Adrenal gland (tissue), 12 donors: ENCODE results near the gene PSMC3. TPM values are rescaled to one million over a fixed set of nuclear protein-coding genes. Genes with fewer than 3 reads are reported as not detected.

Source experiments
- DNase-seq, 7 donors: peaks; one replicate each; pipeline ENCODE4 v3.0.0-alpha.2; 2019 to 2020
- H3K27ac ChIP-seq, 5 donors: fragments of 200-600 bp; sonication (generic) in 4 of 5; 1 replicate in 3 of 5; 2 replicates in 2 of 5; pipeline versions ENCODE4 v1.5.1 to v1.8.0; 2016 to 2020; ENCODE audit warnings: mild to moderate bottlenecking in 1 of 5
- H3K27me3 ChIP-seq: fragments of 200-600 bp; 2 replicates; pipeline ENCODE4 v1.8.0; 2021
- H3K36me3 ChIP-seq, 2 donors: fragments of 200-600 bp; replicated peaks in 1 of 2; 1 replicate in 1 of 2; 2 replicates in 1 of 2; pipeline versions ENCODE4 v1.5.1 to v1.8.0; 2018 to 2022
- H3K4me1 ChIP-seq, 2 donors: fragments of 200-600 bp; replicated peaks in 1 of 2; 1 replicate in 1 of 2; 2 replicates in 1 of 2; pipeline versions ENCODE4 v1.5.1 to v1.8.0; 2018 to 2021
- H3K4me3 ChIP-seq, 4 donors: fragments of 200-600 bp; sonication (generic) in 3 of 4; one replicate each; pipeline ENCODE4 v1.5.1; 2016 to 2018
- H3K9me3 ChIP-seq, 3 donors: fragments of 200-600 bp; sonication (generic) in 1 of 3; replicated peaks in 1 of 3; 1 replicate in 2 of 3; 2 replicates in 1 of 3; pipeline versions ENCODE4 v1.5.1 to v1.8.0; 2016 to 2021
- POLR2A ChIP-seq, 2 donors: fragments of 450-650 bp; IDR thresholded peaks; one replicate each; pipeline ENCODE4 v1.6.1; 2017; ENCODE audit warnings: antibody characterized with exemption in 2 of 2, mild to moderate bottlenecking in 2 of 2, moderate library complexity in 1 of 2
- WGBS, 4 donors: extraction: QIAGEN DNeasy Blood & Tissue Kit in 2 of 4; methylation state at CpG; one replicate each; pipeline versions ENCODE4 v1.1.5 to v1.1.7; 2013 to 2017; 5-methylcytosine and 5-hydroxymethylcytosine counted together
- intact Hi-C, 2 donors: fragments of 100-400 bp; cut with DNase I; formaldehyde crosslinking; loops; one replicate each; pipeline versions ENCODE4 v1.14.1 to v1.15.0; 2022 to 2023
- polyA plus RNA-seq, 3 donors: library from polyadenylated mRNA; stranded (reverse); fragments of 200-250 nt in 2 of 3; fragments of 350-450 nt in 1 of 3; fragmentation: Illumina TruSeq in 1 of 3; extraction: RNeasy Lipid Tissue Mini Kit (QIAGEN cat#74804) in 1 of 3; gene quantifications; one replicate each; pipeline ENCODE4 v1.2.3, GENCODE V29; 2013 to 2014
- total RNA-seq, 9 donors: library from RNA; depleted of rRNA in 4 of 9; stranded (reverse); fragments of >200 nt in 4 of 9; fragments of 120-200 nt in 1 of 9; fragmentation: NEBNext Ultra II Directional in 1 of 9; extraction: Animal tissue kit (Norgen Biotek cat#: 25700) in 1 of 9; gene quantifications; one replicate each; pipeline versions ENCODE4 v1.1.0 to v1.2.4, GENCODE V29; 2013 to 2023
- TF ChIP-seq, protein P1 (sequence below), 6 experiments: fragments of 450-650 bp in 4 of 6; fragments of 200-600 bp in 2 of 6; sonication (generic) in 1 of 6; IDR thresholded peaks; 1 replicate in 5 of 6; 2 replicates in 1 of 6; pipeline versions ENCODE4 v1.5.1 to v1.8.0; 2016 to 2021; ENCODE audit warnings: antibody characterized with exemption in 6 of 6, mild to moderate bottlenecking in 2 of 6, moderate library complexity in 1 of 6
- donor health status: healthy with polysubstance abuse.
- donor health status: Bipolar disorder and iron deficiency.
- donor health status: DM: yes; HTN: yes; CAD: no.
- donor health status: DM: no; HTN: no; CAD: no.
- donor health status: DM: no; HTN: no; CAD: no.
- donor health status: DM: yes; HTN: yes; CAD: no.

Gene PSMC3
- total and polyA plus RNA-seq, 12 donors = 85.4 to 291 (median 130) TPM

- 56 to 85% (median 69%) methylated on average over 1 to 6 of the region's 6 CpGs for WGBS, 4 donors
- peaks cover 0 to 79% of the 10 kb centered on the region in 2 donors for H3K36me3 ChIP-seq
- intact Hi-C loops = no loop called here
Observed at GRCh38 chr11:47417712-47418111, 8.5 kb downstream of the PSMC3 start.

DNA sequence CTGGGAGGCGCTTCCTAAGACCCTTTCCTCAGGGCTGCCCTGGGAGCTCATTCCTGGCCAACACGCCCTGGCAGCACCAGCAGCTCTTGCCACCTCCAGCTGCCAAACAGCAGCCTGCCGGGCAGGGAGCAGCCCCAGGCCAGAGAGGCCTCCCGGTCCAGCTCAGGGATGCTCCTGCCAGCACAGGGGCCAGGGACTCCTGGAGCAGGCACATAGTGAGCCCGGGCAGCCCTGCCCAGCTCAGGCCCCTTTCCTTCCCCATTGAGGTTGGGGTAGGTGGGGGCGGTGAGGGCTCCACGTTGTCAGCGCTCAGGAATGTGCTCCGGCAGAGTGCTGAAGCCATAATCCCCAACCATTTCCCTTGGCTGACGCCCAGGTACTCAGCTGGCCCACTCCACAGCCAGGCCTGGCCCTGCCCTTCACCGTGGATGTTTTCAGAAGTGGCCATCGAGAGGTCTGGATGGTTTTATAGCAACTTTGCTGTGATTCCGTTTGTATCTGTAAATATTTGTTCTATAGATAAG lies 10.2 kb downstream of the PSMC3 start:
- intact Hi-C loops = no loop called here
- H3K4me3 ChIP-seq = no peak overlapping the region
- 21 to 39% (median 25%) methylated on average over 7 to 13 of the region's 13 CpGs for WGBS, 4 donors
- TF ChIP-seq, protein P1, sequence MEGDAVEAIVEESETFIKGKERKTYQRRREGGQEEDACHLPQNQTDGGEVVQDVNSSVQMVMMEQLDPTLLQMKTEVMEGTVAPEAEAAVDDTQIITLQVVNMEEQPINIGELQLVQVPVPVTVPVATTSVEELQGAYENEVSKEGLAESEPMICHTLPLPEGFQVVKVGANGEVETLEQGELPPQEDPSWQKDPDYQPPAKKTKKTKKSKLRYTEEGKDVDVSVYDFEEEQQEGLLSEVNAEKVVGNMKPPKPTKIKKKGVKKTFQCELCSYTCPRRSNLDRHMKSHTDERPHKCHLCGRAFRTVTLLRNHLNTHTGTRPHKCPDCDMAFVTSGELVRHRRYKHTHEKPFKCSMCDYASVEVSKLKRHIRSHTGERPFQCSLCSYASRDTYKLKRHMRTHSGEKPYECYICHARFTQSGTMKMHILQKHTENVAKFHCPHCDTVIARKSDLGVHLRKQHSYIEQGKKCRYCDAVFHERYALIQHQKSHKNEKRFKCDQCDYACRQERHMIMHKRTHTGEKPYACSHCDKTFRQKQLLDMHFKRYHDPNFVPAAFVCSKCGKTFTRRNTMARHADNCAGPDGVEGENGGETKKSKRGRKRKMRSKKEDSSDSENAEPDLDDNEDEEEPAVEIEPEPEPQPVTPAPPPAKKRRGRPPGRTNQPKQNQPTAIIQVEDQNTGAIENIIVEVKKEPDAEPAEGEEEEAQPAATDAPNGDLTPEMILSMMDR (IDR thresholded peaks at IDR 0.05) = no peak
- no peak for TF ChIP-seq POLR2A (IDR thresholded peaks at IDR 0.05)
- H3K27me3 ChIP-seq = no peaks in the 10 kb centered on the region
- H3K4me1 ChIP-seq = peaks cover 0 to 14% of the 10 kb centered on the region in 2 donors
- H3K9me3 ChIP-seq = no peaks in the 10 kb centered on the region
- H3K36me3 ChIP-seq = peaks cover 0 to 74% of the 10 kb centered on the region in 2 donors
- H3K27ac ChIP-seq = peak overlapping the region in 4 of 5 donors; percentile 55 to 92 (median 68)
- peak in 6 of 7 donors; percentile 76 to 88 (median 82) for DNase-seq

More at GRCh38 chr11:47417712-47418111, 8.5 kb downstream of the PSMC3 start:
- H3K4me3 ChIP-seq = no peak overlapping the region
- peaks cover 0 to 14% of the 10 kb centered on the region in 2 donors for H3K4me1 ChIP-seq
- TF ChIP-seq, protein P1 (IDR thresholded peaks at IDR 0.05) = no peak
- no peak for TF ChIP-seq POLR2A (IDR thresholded peaks at IDR 0.05)
- H3K9me3 ChIP-seq = no peaks in the 10 kb centered on the region
- H3K27ac ChIP-seq = peak overlapping the region in 1 of 5 donors; percentile 40
- no peak for DNase-seq
- no peaks in the 10 kb centered on the region for H3K27me3 ChIP-seq

DNA sequence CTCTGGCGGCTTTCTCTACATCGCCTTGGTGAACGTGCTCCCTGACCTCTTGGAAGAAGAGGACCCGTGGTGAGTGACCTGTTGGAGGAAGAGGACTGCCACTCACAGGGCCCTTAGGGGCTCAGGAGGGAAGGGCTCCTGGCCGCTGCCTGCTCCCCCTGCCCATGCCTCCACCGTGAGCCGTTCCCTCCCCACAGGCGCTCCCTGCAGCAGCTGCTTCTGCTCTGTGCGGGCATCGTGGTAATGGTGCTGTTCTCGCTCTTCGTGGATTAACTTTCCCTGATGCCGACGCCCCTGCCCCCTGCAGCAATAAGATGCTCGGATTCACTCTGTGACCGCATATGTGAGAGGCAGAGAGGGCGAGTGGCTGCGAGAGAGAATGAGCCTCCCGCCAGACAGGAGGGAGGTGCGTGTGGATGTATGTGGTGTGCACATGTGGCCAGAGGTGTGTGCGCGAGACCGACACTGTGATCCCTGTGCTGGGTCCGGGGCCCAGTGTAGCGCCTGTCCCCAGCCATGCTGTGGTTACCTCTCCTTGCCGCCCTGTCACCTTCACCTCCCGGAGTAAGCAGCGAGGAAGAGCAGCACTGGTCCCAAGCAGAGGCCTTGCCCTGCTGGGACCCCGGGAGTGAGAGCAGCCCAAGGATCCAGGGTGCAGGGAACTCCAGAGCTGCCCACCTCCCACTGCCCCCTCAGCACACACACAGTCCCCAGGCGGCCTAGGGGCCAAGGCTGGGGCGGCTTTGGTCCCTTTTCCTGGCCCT lies 11.0 kb downstream of the PSMC3 start:
- H3K4me1 ChIP-seq = peaks cover 0 to 16% of the 10 kb centered on the region in 2 donors
- TF ChIP-seq, protein P1 (IDR thresholded peaks at IDR 0.05) = no peak
- no peak for TF ChIP-seq POLR2A (IDR thresholded peaks at IDR 0.05)
- peaks cover 0 to 67% of the 10 kb centered on the region in 2 donors for H3K36me3 ChIP-seq
- peak overlapping the region in 4 of 5 donors; percentile 55 to 92 (median 68) for H3K27ac ChIP-seq
- intact Hi-C loops = no loop called here
- WGBS, 4 donors = 86 to 92% (median 90%) methylated on average over 21 to 31 of the region's 31 CpGs
- H3K4me3 ChIP-seq = no peak overlapping the region
- H3K27me3 ChIP-seq = no peaks in the 10 kb centered on the region
- H3K9me3 ChIP-seq = no peaks in the 10 kb centered on the region
- no peak for DNase-seq

DNA sequence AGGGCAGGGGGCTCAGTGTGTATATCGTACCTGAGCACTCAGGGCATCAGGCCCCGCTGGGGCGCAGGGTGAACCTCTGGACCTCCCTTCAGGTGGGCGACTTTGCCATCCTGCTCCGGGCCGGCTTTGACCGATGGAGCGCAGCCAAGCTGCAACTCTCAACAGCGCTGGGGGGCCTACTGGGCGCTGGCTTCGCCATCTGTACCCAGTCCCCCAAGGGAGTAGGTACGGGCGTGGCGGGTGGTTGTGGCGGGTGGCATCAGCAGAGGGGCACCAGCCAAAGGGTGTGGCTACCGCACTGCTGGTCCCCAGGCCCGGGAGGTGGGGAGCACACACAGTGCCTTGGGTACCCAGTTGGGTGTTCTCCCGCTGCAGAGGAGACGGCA lies 11.6 kb downstream of the PSMC3 start:
- TF ChIP-seq, protein P1 (IDR thresholded peaks at IDR 0.05) = no peak
- no peak for TF ChIP-seq POLR2A (IDR thresholded peaks at IDR 0.05)
- peak overlapping the region in 1 of 5 donors; percentile 49 for H3K27ac ChIP-seq

More for the DNA sequence above, 11.6 kb downstream of the PSMC3 start:
- Histone ChIP-seq H3K4me1 (peaks cover 0 to 22% of the 10 kb centered on the region in 2 donors), H3K36me3 (peaks cover 0 to 61% of the 10 kb centered on the region in 2 donors), H3K27me3 (no peaks in the 10 kb centered on the region), H3K4me3 (no peak overlapping the region), H3K9me3 (no peaks in the 10 kb centered on the region)
- intact Hi-C loops = loop anchor here (5.0 kb wide), 2 partner anchors 37 to 42 kb away; partner anchors contain the start of gene SPI1 (in 1 of the 2)
- 88 to 100% (median 94%) methylated on average over 4 to 19 of the region's 19 CpGs; no CpG with 5 or more reads in 1 of the 4 donors for WGBS, 4 donors
- no peak for DNase-seq
